GM10248 (cell line): ENCODE measurements around the gene MSRB1.
"Not testable (repeated sequence)": the region's sequence is repeated elsewhere in the genome, so short reads cannot be mapped to it uniquely, and the experiment has no call there.

ENCODE experiments used
- CTCF ChIA-PET: fragments of 300-600 bp; sonication (Branson Sonifier 250); formaldehyde crosslinking; extraction: SDS; loops from one replicate; lab custom pipeline; 2021; ENCODE audit warnings: antibody characterized with exemption; lab: Yijun Ruan, JAX
- POLR2A ChIA-PET: fragments of 350-650 bp; sonication (Branson Sonifier 250); formaldehyde crosslinking; extraction: SDS; loops from one replicate; lab custom pipeline; 2020; ENCODE audit warnings: antibody characterized with exemption; lab: Yijun Ruan, JAX
- DNase-seq: peaks from one replicate; pipeline ENCODE4 v3.0.0; 2012; ENCODE audit errors: extremely low spot score
- CTCF ChIP-seq: IDR thresholded peaks from 2 replicates; pipeline ENCODE4 v1.5.1; 2012; ENCODE audit warnings: mild to moderate bottlenecking, low read depth; ENCODE audit errors: extremely low read depth, missing control alignments, control extremely low read depth

MSRB1 gene

GRCh38 chr16:1941162-1942046 lies 1.6 kb downstream of the MSRB1 start:
- no peak for DNase-seq
- no peak for TF ChIP-seq CTCF
- POLR2A ChIA-PET = interaction anchor here (1.8 kb wide), 1 partner anchor 24 kb away, joined by 12 read pairs; the partner anchor contains the start of gene RPS2
- CTCF ChIA-PET = interaction anchor here (1.1 to 2.8 kb wide), 6 partner anchors 12 to 168 kb away, joined by 3 to 20 read pairs (median 3); partner anchors contain the start of gene RPS2

GRCh38 chr16:1940273-1941161 lies 2.5 kb downstream of the MSRB1 start:
- POLR2A ChIA-PET = interaction anchor here (0.5 to 1.8 kb wide), 2 partner anchors 24 to 48 kb away, joined by 3 to 12 read pairs; partner anchors contain the start of gene RPS2
- CTCF ChIA-PET = interaction anchor here (1.2 to 2.8 kb wide), 5 partner anchors 12 to 167 kb away, joined by 3 to 20 read pairs (median 3); partner anchors contain the start of gene RPS2
- TF ChIP-seq CTCF = no peak
- DNase-seq = no peak

GRCh38 chr16:1939833-1940232 lies 3.2 kb downstream of the MSRB1 start:
- ChIA-PET CTCF (interaction anchor here (2.8 kb wide), 1 partner anchor 11 kb away, joined by 20 read pairs; no protein-coding TSS in a partner anchor), POLR2A (interaction anchor here (0.5 to 0.6 kb wide), 2 partner anchors 25 to 49 kb away, joined by 3 read pairs; partner anchors contain the start of gene RPS2)
- not testable (repeated sequence) for DNase-seq

GRCh38 chr16:1938910-1939309 lies 4.1 kb downstream of the MSRB1 start:
- DNase-seq = no peak
- TF ChIP-seq CTCF = no peak
- ChIA-PET POLR2A (no interaction called here), CTCF (interaction anchor here (1.0 kb wide), 1 partner anchor 9 kb away, joined by 3 read pairs; no protein-coding TSS in a partner anchor)

GRCh38 chr16:1938316-1938715 lies 4.7 kb downstream of the MSRB1 start:
- ChIA-PET POLR2A (no interaction called here), CTCF (interaction anchor here (1.0 kb wide), 1 partner anchor 8 kb away, joined by 3 read pairs; no protein-coding TSS in a partner anchor)
- TF ChIP-seq CTCF = no peak
- no peak for DNase-seq

GRCh38 chr16:1936945-1937479 lies 6.0 kb downstream of the MSRB1 start:
- ChIA-PET CTCF (no interaction called here), POLR2A (no interaction called here)
- no peak for TF ChIP-seq CTCF
- DNase-seq = no peak
